Left lung (tissue), 10 donors: ENCODE measurements around the gene UBA52. TPM values are rescaled to one million over a fixed set of nuclear protein-coding genes. Genes with fewer than 3 reads are reported as not detected.
A peak's percentile ranks its signal among the peaks of the same experiment; 100 is the strongest.
"Not testable (repeated sequence)": the region's sequence is repeated elsewhere in the genome, so short reads cannot be mapped to it uniquely, and the experiment has no call there.

Experiments used
- ATAC-seq: fragments of 200-7000 bp; cut with Tn5 transposase; one replicate; pipeline ENCODE4 v1.9.1; 2020; ENCODE audit warnings: moderate library complexity
- DNase-seq, 4 donors: peaks; one replicate each; pipeline ENCODE4 v3.0.0-alpha.2; 2013 to 2020
- H3K27ac ChIP-seq, 2 donors: fragments of 200-600 bp; sonication (generic) in 1 of 2; one replicate each; pipeline versions ENCODE4 v1.5.0 to v1.8.0; 2020 to 2021
- H3K27me3 ChIP-seq, 2 donors: fragments of 200-600 bp; sonication (generic) in 1 of 2; one replicate each; pipeline versions ENCODE4 v1.5.0 to v1.8.0; 2020 to 2021
- H3K36me3 ChIP-seq, 2 donors: fragments of 200-600 bp; sonication (generic) in 1 of 2; one replicate each; pipeline versions ENCODE4 v1.5.0 to v1.8.0; 2020 to 2021
- H3K4me1 ChIP-seq, 2 donors: fragments of 200-600 bp; one replicate each; pipeline ENCODE4 v1.8.0; 2021
- H3K4me3 ChIP-seq, 2 donors: fragments of 200-600 bp; sonication (generic) in 1 of 2; one replicate each; pipeline versions ENCODE4 v1.5.0 to v1.8.0; 2020 to 2021; ENCODE audit warnings: mild to moderate bottlenecking in 1 of 2
- H3K9me3 ChIP-seq, 2 donors: fragments of 200-600 bp; sonication (generic) in 1 of 2; one replicate each; pipeline versions ENCODE4 v1.5.0 to v1.8.0; 2020 to 2021
- CTCF ChIP-seq, 2 donors: fragments of 200-600 bp; sonication (generic) in 1 of 2; IDR thresholded peaks; one replicate each; pipeline versions ENCODE4 v1.5.0 to v1.8.0; 2021; ENCODE audit warnings: antibody characterized with exemption in 2 of 2
- intact Hi-C, 2 donors: fragments of 100-400 bp; cut with DNase I; formaldehyde crosslinking; loops; one replicate each; pipeline versions ENCODE4 v1.11.2 to v1.14.2; 2022
- polyA plus RNA-seq, 6 donors: library from polyadenylated mRNA; unstranded; fragments of 120-200 nt; gene quantifications; one replicate each; pipeline ENCODE4 v1.2.1, GENCODE V29; 2013; ENCODE audit not compliant: insufficient read length in 6 of 6
- total RNA-seq, 2 donors: library from RNA; stranded (reverse); fragmentation: NEBNext Ultra II Directional; extraction: Animal tissue kit (Norgen Biotek cat#: 25700); gene quantifications; one replicate each; pipeline ENCODE4 v1.2.1, GENCODE V29; 2021
- donor health status: DM: no; HTN: yes; CAD: no.
- donor health status: DM: no; HTN: no; CAD: no.

UBA52 gene
- total and polyA plus RNA-seq, 8 donors: 875 to 1,008 (median 931) TPM

GRCh38 chr19:18596752-18597157, 25.1 kb downstream of the UBA52 start:
- intact Hi-C loops: loop anchor here in 1 of 2 donors (10.0 kb wide), 1 partner anchor 78 kb away; no protein-coding TSS in a partner anchor
- Histone ChIP-seq H3K36me3 (no peaks in the 10 kb centered on the region), H3K9me3 (no peaks in the 10 kb centered on the region), H3K27ac (no peak overlapping the region), H3K4me1 (peaks cover 8 to 21% of the 10 kb centered on the region in 2 donors), H3K27me3 (peaks cover 0 to 82% of the 10 kb centered on the region in 2 donors), H3K4me3 (no peak overlapping the region)
- DNase-seq (peak in 1 of 4 donors; percentile 85), ATAC-seq (peak; percentile 17)
- no peak for TF ChIP-seq CTCF (IDR thresholded peaks at IDR 0.05)

GRCh38 chr19:18597809-18598660, 26.4 kb downstream of the UBA52 start:
- TF ChIP-seq CTCF (IDR thresholded peaks at IDR 0.05): no peak
- intact Hi-C loops: loop anchor here in 1 of 2 donors (10.0 kb wide), 1 partner anchor 77 kb away; no protein-coding TSS in a partner anchor
- peaks cover 0 to 95% of the 10 kb centered on the region in 2 donors for H3K27me3 ChIP-seq
- H3K27ac ChIP-seq: no peak overlapping the region
- H3K4me3 ChIP-seq: no peak overlapping the region
- no peak for ATAC-seq
- no peaks in the 10 kb centered on the region for H3K36me3 ChIP-seq
- peak in 1 of 4 donors; percentile 43 for DNase-seq
- no peaks in the 10 kb centered on the region for H3K9me3 ChIP-seq
- H3K4me1 ChIP-seq: peaks cover 8 to 21% of the 10 kb centered on the region in 2 donors

GRCh38 chr19:18599485-18599884, 27.8 kb downstream of the UBA52 start:
- no peaks in the 10 kb centered on the region for H3K36me3 ChIP-seq
- ATAC-seq (no peak), DNase-seq (no peak)
- intact Hi-C loops: loop anchor here in 1 of 2 donors (10.0 kb wide), 1 partner anchor 75 kb away; no protein-coding TSS in a partner anchor
- H3K9me3 ChIP-seq: no peaks in the 10 kb centered on the region
- no peak for TF ChIP-seq CTCF (IDR thresholded peaks at IDR 0.05)
- H3K27ac ChIP-seq: no peak overlapping the region
- peaks cover 6 to 19% of the 10 kb centered on the region in 2 donors for H3K4me1 ChIP-seq
- H3K4me3 ChIP-seq: no peak overlapping the region
- H3K27me3 ChIP-seq: peaks cover 10 to 98% of the 10 kb centered on the region in 2 donors

GRCh38 chr19:18600692-18601397, 29.2 kb downstream of the UBA52 start:
- H3K9me3 ChIP-seq, H3K4me3 ChIP-seq, H3K36me3 ChIP-seq, intact Hi-C loops, DNase-seq, H3K27ac ChIP-seq, ATAC-seq: not testable (repeated sequence)
- Histone ChIP-seq H3K4me1 (peaks cover 0 to 14% of the 10 kb centered on the region in 2 donors), H3K27me3 (peaks cover 23 to 98% of the 10 kb centered on the region in 2 donors)

- Histone ChIP-seq H3K36me3 (no peaks in the 10 kb centered on the region), H3K27ac (no peak overlapping the region), H3K27me3 (peaks cover 28 to 96% of the 10 kb centered on the region in 2 donors), H3K4me3 (no peak overlapping the region), H3K9me3 (no peaks in the 10 kb centered on the region), H3K4me1 (peaks cover 0 to 19% of the 10 kb centered on the region in 2 donors)
- DNase-seq (no peak), ATAC-seq (no peak)
- intact Hi-C loops: no loop called here
- no peak for TF ChIP-seq CTCF (IDR thresholded peaks at IDR 0.05)
These were observed 30.2 kb downstream of the UBA52 start for GRCh38 chr19:18601875-18602274.
